ENCODE data around the gene MAN1C1.

Gene MAN1C1

GRCh38 chr1:25700144-25700523 lies 83.5 kb downstream of the MAN1C1 start:
- no peak for TF ChIP-seq CTCF (conservative IDR thresholded peaks at IDR 0.05; ENCODE audit: low read depth, low read length)
- peak; percentile 53 for DNase-seq (ENCODE audit: low read depth)
- no peak overlapping the region for H3K4me3 ChIP-seq (ENCODE audit: low read depth, low read length)

GRCh38 chr1:25700626-25701025 lies 84.0 kb downstream of the MAN1C1 start:
- H3K4me3 ChIP-seq (ENCODE audit: low read depth, low read length): no peak overlapping the region
- TF ChIP-seq CTCF (conservative IDR thresholded peaks at IDR 0.05; ENCODE audit: low read depth, low read length): peak; percentile 17
- DNase-seq (ENCODE audit: low read depth): no peak

GRCh38 chr1:25701030-25701785 lies 84.6 kb downstream of the MAN1C1 start:
- no peak for TF ChIP-seq CTCF (conservative IDR thresholded peaks at IDR 0.05; ENCODE audit: low read depth, low read length)
- H3K4me3 ChIP-seq (ENCODE audit: low read depth, low read length): no peak overlapping the region
- no peak for DNase-seq (ENCODE audit: low read depth)

- DNase-seq (ENCODE audit: low read depth): peak; percentile 44
- no peak for TF ChIP-seq CTCF (conservative IDR thresholded peaks at IDR 0.05; ENCODE audit: low read depth, low read length)
- no peak overlapping the region for H3K4me3 ChIP-seq (ENCODE audit: low read depth, low read length)
Measured at GRCh38 chr1:25702101-25702775, 85.6 kb downstream of the MAN1C1 start.

- no peak overlapping the region for H3K4me3 ChIP-seq (ENCODE audit: low read depth, low read length)
- DNase-seq (ENCODE audit: low read depth): no peak
- no peak for TF ChIP-seq CTCF (conservative IDR thresholded peaks at IDR 0.05; ENCODE audit: low read depth, low read length)
Measured at GRCh38 chr1:25703041-25703440, 86.5 kb downstream of the MAN1C1 start.

GRCh38 chr1:25703671-25704266 lies 87.2 kb downstream of the MAN1C1 start:
- no peak for TF ChIP-seq CTCF (conservative IDR thresholded peaks at IDR 0.05; ENCODE audit: low read depth, low read length)
- H3K4me3 ChIP-seq (ENCODE audit: low read depth, low read length): no peak overlapping the region
- DNase-seq (ENCODE audit: low read depth): no peak

Data from choroid plexus epithelial cell (primary cell).